HepG2 (cell line): ENCODE data around the gene PLEKHB2. TPM values are rescaled to one million over a fixed set of nuclear protein-coding genes. Genes with fewer than 3 reads are reported as not detected.

Source experiments
- ARHGAP35 ChIP-seq: sonication (generic); formaldehyde crosslinking; IDR thresholded peaks from 2 replicates; pipeline ENCODE4 v1.9.0; 2022; ENCODE audit warnings: mild to moderate bottlenecking, inconsistent platforms, moderate library complexity, missing genetic modification reagents, borderline replicate concordance
- CREM ChIP-seq, 2 experiments: sonication (generic) in 1 of 2; formaldehyde crosslinking in 1 of 2; IDR thresholded peaks; 2 replicates each; pipeline versions ENCODE4 v1.4.0 to v1.6.1; 2016 to 2020; ENCODE audit warnings: antibody characterized with exemption in 1 of 2, mild to moderate bottlenecking in 1 of 2, missing genetic modification reagents in 1 of 2
- GATA4 ChIP-seq: sonication (generic); IDR thresholded peaks from 2 replicates; pipeline ENCODE4 v1.6.1; 2016; ENCODE audit warnings: antibody characterized with exemption, low read depth, borderline replicate concordance
- HNF4G ChIP-seq, 2 experiments: sonication (generic) in 1 of 2; formaldehyde crosslinking in 1 of 2; IDR thresholded peaks; 2 replicates each; pipeline versions ENCODE4 v1.4.0 to v1.6.1; 2011 to 2020; ENCODE audit warnings: borderline replicate concordance in 2 of 2, low read depth in 2 of 2, mild to moderate bottlenecking in 2 of 2, low read length in 1 of 2, missing genetic modification reagents in 1 of 2, moderate library complexity in 1 of 2
- HNRNPLL ChIP-seq: fragments of 200-400 bp; formaldehyde crosslinking; IDR thresholded peaks from 2 replicates; pipeline ENCODE4 v1.6.1; 2017; ENCODE audit warnings: mild to moderate bottlenecking, low read depth, low read length; ENCODE audit not compliant: poor library complexity, severe bottlenecking
- HOXA9 ChIP-seq: sonication (generic); formaldehyde crosslinking; IDR thresholded peaks from 2 replicates; pipeline ENCODE4 v1.8.1; 2022; ENCODE audit warnings: missing genetic modification reagents, mild to moderate bottlenecking, moderate library complexity, borderline replicate concordance
- NFE2 ChIP-seq: sonication (generic); formaldehyde crosslinking; IDR thresholded peaks from 2 replicates; pipeline ENCODE4 v1.4.0; 2020; ENCODE audit warnings: missing genetic modification reagents
- NPAS2 ChIP-seq: sonication (generic); formaldehyde crosslinking; IDR thresholded peaks from 2 replicates; pipeline ENCODE4 v1.8.0; 2022; ENCODE audit warnings: mild to moderate bottlenecking, missing genetic modification reagents, borderline replicate concordance
- RBM22 ChIP-seq: fragments of 200-400 bp; formaldehyde crosslinking; optimal IDR thresholded peaks from 2 replicates; pipeline ENCODE3; 2017; ENCODE audit warnings: mild to moderate bottlenecking, low read length, moderate library complexity
- THAP11 ChIP-seq: IDR thresholded peaks from 2 replicates; pipeline ENCODE4 v1.6.1; 2016; ENCODE audit warnings: missing biosample characterization, missing genetic modification reagents
- YEATS4 ChIP-seq: sonication (generic); formaldehyde crosslinking; IDR thresholded peaks from 2 replicates; pipeline ENCODE4 v1.4.0; 2020; ENCODE audit warnings: missing genetic modification reagents, borderline replicate concordance
- ZBTB7B ChIP-seq: sonication (generic); formaldehyde crosslinking; IDR thresholded peaks from 2 replicates; pipeline ENCODE4 v1.4.0; 2020; ENCODE audit warnings: missing genetic modification reagents
- ZFX ChIP-seq: sonication (generic); formaldehyde crosslinking; IDR thresholded peaks from 2 replicates; pipeline ENCODE4 v1.4.0; 2020; ENCODE audit warnings: mild to moderate bottlenecking, low read depth, missing genetic modification reagents, moderate library complexity
- ZIK1 ChIP-seq: sonication (generic); formaldehyde crosslinking; IDR thresholded peaks from 2 replicates; pipeline ENCODE4 v1.5.0; 2020; ENCODE audit warnings: mild to moderate bottlenecking, low read depth, missing genetic modification reagents, borderline replicate concordance
- ZNF121 ChIP-seq: sonication (generic); formaldehyde crosslinking; IDR thresholded peaks from 2 replicates; pipeline ENCODE4 v1.5.0; 2020; ENCODE audit warnings: mild to moderate bottlenecking, missing genetic modification reagents
- ZNF234 ChIP-seq: sonication (generic); formaldehyde crosslinking; conservative IDR thresholded peaks from 2 replicates; pipeline ENCODE4 v1.5.1; 2020; ENCODE audit warnings: mild to moderate bottlenecking, missing genetic modification reagents
- ZNF24 ChIP-seq: fragments of 450-650 bp; IDR thresholded peaks from 2 replicates; pipeline ENCODE4 v1.6.1; 2017; ENCODE audit warnings: antibody characterized with exemption, mild to moderate bottlenecking
- ZNF510 ChIP-seq: sonication (generic); formaldehyde crosslinking; IDR thresholded peaks from 2 replicates; pipeline ENCODE4 v1.4.0; 2020; ENCODE audit warnings: low read depth, mild to moderate bottlenecking, missing genetic modification reagents
- ZNF562 ChIP-seq: sonication (generic); formaldehyde crosslinking; IDR thresholded peaks from 2 replicates; pipeline ENCODE4 v1.8.0; 2022; ENCODE audit warnings: missing genetic modification reagents, borderline replicate concordance
- polyA plus RNA-seq, 8 experiments: library from polyadenylated mRNA; depleted of rRNA in 3 of 8; stranded (reverse) in 7 of 8; unstranded in 1 of 8; fragments of >200 nt; fragmentation: Illumina TruSeq in 4 of 8; extraction: Trizol in 4 of 8; gene quantifications; 2 replicates each; pipeline versions ENCODE4 v1.2.1 to v1.2.3, GENCODE V29; 2011 to 2016; ENCODE audit warnings: low read depth in 4 of 8, missing spikeins in 1 of 8, mixed read lengths in 1 of 8; ENCODE audit not compliant: insufficient read depth in 1 of 8
- total RNA-seq, 5 experiments: library from RNA; depleted of rRNA; stranded (reverse); fragments of >200 nt; fragmentation: Illumina TruSeq; extraction: Trizol; gene quantifications; 2 replicates each; pipeline ENCODE4 v1.2.3, GENCODE V29; 2016; ENCODE audit warnings: low read depth in 1 of 5
- TF ChIP-seq, protein P1 (sequence below): sonication (generic); formaldehyde crosslinking; conservative IDR thresholded peaks from 2 replicates; pipeline ENCODE4 v1.8.0; 2022; ENCODE audit warnings: missing genetic modification reagents
- TF ChIP-seq, protein P2 (sequence below): IDR thresholded peaks from 2 replicates; pipeline ENCODE4 v1.6.1; 2016
- TF ChIP-seq, protein P3 (sequence below): IDR thresholded peaks from 2 replicates; pipeline ENCODE4 v1.6.1; 2016; ENCODE audit warnings: missing compliant biosample characterization, missing genetic modification reagents, borderline replicate concordance
- TF ChIP-seq, protein P4 (sequence below): sonication (generic); formaldehyde crosslinking; IDR thresholded peaks from 2 replicates; pipeline ENCODE4 v1.5.0; 2020; ENCODE audit warnings: missing genetic modification reagents
- TF ChIP-seq, protein P5 (sequence below): sonication (generic); formaldehyde crosslinking; IDR thresholded peaks from 2 replicates; pipeline ENCODE4 v1.8.1; 2023; ENCODE audit warnings: mild to moderate bottlenecking, missing genetic modification reagents

The PLEKHB2 gene
- total and polyA plus RNA-seq, 2 of the 13 experiments (the other 11 are each of a cell fraction or from before 2014, with no cell fraction given), result 73.0 to 78.9 TPM

DNA sequence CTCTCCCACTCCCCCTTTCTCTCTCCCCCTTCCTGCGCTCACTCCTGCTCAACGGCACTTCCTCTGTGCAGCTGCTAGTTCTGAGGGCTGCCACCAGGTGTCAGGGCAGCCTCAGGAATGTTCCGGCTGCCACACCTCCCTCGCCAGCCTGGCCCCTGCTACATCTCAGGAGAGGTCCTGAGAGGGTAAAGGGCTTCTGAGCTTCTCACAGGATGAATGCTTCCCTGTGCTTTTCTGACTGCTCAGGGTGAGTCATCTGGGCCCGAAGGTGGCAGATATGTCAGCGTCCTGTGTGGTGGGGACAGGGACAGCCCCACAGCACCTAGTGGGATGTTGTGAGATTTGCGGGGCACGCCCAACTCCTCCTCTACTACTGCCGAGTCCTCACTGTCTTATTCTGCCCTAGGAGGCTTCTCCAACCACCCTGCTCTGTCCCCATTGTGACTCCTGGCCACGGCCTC, 49.0 kb downstream of the PLEKHB2 start (continued):
- TF ChIP-seq, protein P1, sequence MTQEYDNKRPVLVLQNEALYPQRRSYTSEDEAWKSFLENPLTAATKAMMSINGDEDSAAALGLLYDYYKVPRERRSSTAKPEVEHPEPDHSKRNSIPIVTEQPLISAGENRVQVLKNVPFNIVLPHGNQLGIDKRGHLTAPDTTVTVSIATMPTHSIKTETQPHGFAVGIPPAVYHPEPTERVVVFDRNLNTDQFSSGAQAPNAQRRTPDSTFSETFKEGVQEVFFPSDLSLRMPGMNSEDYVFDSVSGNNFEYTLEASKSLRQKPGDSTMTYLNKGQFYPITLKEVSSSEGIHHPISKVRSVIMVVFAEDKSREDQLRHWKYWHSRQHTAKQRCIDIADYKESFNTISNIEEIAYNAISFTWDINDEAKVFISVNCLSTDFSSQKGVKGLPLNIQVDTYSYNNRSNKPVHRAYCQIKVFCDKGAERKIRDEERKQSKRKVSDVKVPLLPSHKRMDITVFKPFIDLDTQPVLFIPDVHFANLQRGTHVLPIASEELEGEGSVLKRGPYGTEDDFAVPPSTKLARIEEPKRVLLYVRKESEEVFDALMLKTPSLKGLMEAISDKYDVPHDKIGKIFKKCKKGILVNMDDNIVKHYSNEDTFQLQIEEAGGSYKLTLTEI (CRISPR knock-in tag), result no peak
- no peak for TF ChIP-seq NFE2
- TF ChIP-seq CREM (IDR thresholded peaks at IDR 0.05), result no peak
- TF ChIP-seq CREM (CRISPR knock-in tag; IDR thresholded peaks at IDR 0.05), result no peak
- TF ChIP-seq, protein P2, sequence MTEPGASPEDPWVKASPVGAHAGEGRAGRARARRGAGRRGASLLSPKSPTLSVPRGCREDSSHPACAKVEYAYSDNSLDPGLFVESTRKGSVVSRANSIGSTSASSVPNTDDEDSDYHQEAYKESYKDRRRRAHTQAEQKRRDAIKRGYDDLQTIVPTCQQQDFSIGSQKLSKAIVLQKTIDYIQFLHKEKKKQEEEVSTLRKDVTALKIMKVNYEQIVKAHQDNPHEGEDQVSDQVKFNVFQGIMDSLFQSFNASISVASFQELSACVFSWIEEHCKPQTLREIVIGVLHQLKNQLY, result no peak
- TF ChIP-seq, protein P3, sequence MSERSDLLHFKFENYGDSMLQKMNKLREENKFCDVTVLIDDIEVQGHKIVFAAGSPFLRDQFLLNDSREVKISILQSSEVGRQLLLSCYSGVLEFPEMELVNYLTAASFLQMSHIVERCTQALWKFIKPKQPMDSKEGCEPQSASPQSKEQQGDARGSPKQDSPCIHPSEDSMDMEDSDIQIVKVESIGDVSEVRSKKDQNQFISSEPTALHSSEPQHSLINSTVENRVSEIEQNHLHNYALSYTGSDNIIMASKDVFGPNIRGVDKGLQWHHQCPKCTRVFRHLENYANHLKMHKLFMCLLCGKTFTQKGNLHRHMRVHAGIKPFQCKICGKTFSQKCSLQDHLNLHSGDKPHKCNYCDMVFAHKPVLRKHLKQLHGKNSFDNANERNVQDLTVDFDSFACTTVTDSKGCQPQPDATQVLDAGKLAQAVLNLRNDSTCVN (CRISPR knock-in tag), result 0 out of 2 replicates have a peak, but pooled peaks have one; percentile 53
- no peak for TF ChIP-seq ZIK1 (CRISPR knock-in tag)
- TF ChIP-seq ZNF121 (CRISPR knock-in tag), result no peak
- TF ChIP-seq, protein P4, sequence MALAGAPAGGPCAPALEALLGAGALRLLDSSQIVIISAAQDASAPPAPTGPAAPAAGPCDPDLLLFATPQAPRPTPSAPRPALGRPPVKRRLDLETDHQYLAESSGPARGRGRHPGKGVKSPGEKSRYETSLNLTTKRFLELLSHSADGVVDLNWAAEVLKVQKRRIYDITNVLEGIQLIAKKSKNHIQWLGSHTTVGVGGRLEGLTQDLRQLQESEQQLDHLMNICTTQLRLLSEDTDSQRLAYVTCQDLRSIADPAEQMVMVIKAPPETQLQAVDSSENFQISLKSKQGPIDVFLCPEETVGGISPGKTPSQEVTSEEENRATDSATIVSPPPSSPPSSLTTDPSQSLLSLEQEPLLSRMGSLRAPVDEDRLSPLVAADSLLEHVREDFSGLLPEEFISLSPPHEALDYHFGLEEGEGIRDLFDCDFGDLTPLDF (CRISPR knock-in tag), result no peak
- TF ChIP-seq, protein P5, sequence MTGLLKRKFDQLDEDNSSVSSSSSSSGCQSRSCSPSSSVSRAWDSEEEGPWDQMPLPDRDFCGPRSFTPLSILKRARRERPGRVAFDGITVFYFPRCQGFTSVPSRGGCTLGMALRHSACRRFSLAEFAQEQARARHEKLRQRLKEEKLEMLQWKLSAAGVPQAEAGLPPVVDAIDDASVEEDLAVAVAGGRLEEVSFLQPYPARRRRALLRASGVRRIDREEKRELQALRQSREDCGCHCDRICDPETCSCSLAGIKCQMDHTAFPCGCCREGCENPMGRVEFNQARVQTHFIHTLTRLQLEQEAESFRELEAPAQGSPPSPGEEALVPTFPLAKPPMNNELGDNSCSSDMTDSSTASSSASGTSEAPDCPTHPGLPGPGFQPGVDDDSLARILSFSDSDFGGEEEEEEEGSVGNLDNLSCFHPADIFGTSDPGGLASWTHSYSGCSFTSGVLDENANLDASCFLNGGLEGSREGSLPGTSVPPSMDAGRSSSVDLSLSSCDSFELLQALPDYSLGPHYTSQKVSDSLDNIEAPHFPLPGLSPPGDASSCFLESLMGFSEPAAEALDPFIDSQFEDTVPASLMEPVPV (CRISPR knock-in tag), result no peak
- TF ChIP-seq HNF4G (IDR thresholded peaks at IDR 0.05; ENCODE audit: borderline replicate concordance, low read depth, low read length), result no peak
- TF ChIP-seq HNF4G (CRISPR knock-in tag; IDR thresholded peaks at IDR 0.05; ENCODE audit: borderline replicate concordance, low read depth), result no peak
- TF ChIP-seq ZFX (CRISPR knock-in tag), result no peak; the same call in 1 of the 2 replicates
- TF ChIP-seq YEATS4, result no peak
- no peak for TF ChIP-seq RBM22
- no peak for TF ChIP-seq ZBTB7B (CRISPR knock-in tag)
- no peak for TF ChIP-seq ZNF234
- no peak for TF ChIP-seq ZNF510 (CRISPR knock-in tag)
- TF ChIP-seq NPAS2 (CRISPR knock-in tag), result no peak
- TF ChIP-seq GATA4, result no peak
- no peak for TF ChIP-seq ZNF24
- TF ChIP-seq ZNF562 (CRISPR knock-in tag), result no peak
- no peak for TF ChIP-seq HNRNPLL
- peak; percentile 42; the same call in 1 of the 2 replicates for TF ChIP-seq THAP11 (CRISPR knock-in tag)
- TF ChIP-seq ARHGAP35 (CRISPR knock-in tag), result 0 out of 2 replicates have a peak, but pooled peaks have one; percentile 17
- TF ChIP-seq HOXA9, result no peak
